ENCODE data around the gene BEAN1. TPM values are rescaled to one million over a fixed set of nuclear protein-coding genes. Genes with fewer than 3 reads are reported as not detected.

The BEAN1 gene
- total and polyA plus RNA-seq, 2 experiments from 2014 or later, result 0.07 to 0.10 TPM

DNA sequence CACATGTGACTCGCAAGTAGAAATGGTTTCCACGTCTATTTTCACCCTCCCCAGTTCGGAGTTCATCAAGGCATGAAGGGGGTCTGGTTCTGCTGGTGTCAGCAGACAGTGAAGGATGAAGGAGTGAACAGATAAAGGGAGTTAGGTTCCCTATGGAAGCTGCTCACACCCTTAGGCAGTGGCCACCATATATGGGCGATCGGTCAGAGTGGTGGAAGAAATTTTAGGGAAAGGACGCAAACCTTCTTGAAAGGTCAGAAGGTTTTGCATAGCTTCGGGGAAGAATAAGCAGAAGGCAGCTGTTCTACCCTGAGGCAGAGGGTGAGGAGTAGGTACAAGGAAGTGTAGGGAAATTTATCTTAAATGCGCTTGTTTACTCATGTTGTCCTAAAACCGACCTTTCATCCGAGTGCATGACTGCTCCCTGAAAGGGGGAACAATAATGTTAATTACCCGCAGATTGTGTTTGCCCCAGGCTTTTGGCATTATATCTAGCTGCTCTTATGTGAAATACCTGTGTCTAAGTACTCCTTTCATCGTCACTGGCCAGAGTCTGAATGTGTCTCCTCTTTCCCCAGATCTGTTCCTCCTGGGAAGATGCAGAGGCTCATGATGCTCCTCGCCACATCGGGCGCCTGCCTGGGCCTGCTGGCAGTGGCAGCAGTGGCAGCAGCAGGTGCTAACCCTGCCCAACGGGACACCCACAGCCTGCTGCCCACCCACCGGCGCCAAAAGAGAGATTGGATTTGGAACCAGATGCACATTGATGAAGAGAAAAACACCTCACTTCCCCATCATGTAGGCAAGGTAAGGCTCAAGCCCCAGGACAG is 48.1 kb upstream of the BEAN1 start:
- Histone ChIP-seq H3K4me3 (no peak overlapping the region), H3F3A (replicated peaks; ENCODE audit: low read depth) (no peaks in the 10 kb centered on the region), H3K9me2 (ENCODE audit: insufficient read depth) (0 out of 2 replicates have a peak, but pooled peaks cover 3% of the 10 kb centered on the region), H2AFZ (no peak overlapping the region), H3K27ac (ENCODE audit: low read depth) (no peak overlapping the region), H3K4me2 (no peak overlapping the region), H3K79me2 (replicated peaks; ENCODE audit: insufficient read depth) (no peaks in the 10 kb centered on the region), H3K36me3 (ENCODE audit: insufficient read depth) (no peaks in the 10 kb centered on the region), H3K4me1 (ENCODE audit: insufficient read depth) (no peaks in the 10 kb centered on the region), H4K20me1 (replicated peaks; ENCODE audit: insufficient read depth) (no peaks in the 10 kb centered on the region), H3K27me3 (ENCODE audit: insufficient read depth) (no peaks in the 10 kb centered on the region)
- Mint-ChIP-seq H3K27me3 (ENCODE audit: insufficient read depth, low read depth, poor library complexity) (peaks cover 7% of the 10 kb centered on the region), H3K36me3 (ENCODE audit: low read depth) (no peaks in the 10 kb centered on the region; the same call in 2 of the 3 replicates), H3K27ac (no peak overlapping the region), H3K4me3 (no peak overlapping the region), H3K4me1 (peaks cover 14% of the 10 kb centered on the region; the same call in 2 of the 3 replicates), H3K9me3 (no peaks in the 10 kb centered on the region; the same call in 2 of the 3 replicates)
- ATAC-seq (no peak), DNase-seq (ENCODE audit: low spot score) (no peak)
- no peak for TF ChIP-seq ZNF331 (CRISPR knock-in tag; IDR thresholded peaks at IDR 0.05; ENCODE audit: low read depth)
- TF ChIP-seq, protein P1, sequence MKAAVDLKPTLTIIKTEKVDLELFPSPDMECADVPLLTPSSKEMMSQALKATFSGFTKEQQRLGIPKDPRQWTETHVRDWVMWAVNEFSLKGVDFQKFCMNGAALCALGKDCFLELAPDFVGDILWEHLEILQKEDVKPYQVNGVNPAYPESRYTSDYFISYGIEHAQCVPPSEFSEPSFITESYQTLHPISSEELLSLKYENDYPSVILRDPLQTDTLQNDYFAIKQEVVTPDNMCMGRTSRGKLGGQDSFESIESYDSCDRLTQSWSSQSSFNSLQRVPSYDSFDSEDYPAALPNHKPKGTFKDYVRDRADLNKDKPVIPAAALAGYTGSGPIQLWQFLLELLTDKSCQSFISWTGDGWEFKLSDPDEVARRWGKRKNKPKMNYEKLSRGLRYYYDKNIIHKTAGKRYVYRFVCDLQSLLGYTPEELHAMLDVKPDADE (IDR thresholded peaks at IDR 0.05), result no peak
- TF ChIP-seq, protein P2, sequence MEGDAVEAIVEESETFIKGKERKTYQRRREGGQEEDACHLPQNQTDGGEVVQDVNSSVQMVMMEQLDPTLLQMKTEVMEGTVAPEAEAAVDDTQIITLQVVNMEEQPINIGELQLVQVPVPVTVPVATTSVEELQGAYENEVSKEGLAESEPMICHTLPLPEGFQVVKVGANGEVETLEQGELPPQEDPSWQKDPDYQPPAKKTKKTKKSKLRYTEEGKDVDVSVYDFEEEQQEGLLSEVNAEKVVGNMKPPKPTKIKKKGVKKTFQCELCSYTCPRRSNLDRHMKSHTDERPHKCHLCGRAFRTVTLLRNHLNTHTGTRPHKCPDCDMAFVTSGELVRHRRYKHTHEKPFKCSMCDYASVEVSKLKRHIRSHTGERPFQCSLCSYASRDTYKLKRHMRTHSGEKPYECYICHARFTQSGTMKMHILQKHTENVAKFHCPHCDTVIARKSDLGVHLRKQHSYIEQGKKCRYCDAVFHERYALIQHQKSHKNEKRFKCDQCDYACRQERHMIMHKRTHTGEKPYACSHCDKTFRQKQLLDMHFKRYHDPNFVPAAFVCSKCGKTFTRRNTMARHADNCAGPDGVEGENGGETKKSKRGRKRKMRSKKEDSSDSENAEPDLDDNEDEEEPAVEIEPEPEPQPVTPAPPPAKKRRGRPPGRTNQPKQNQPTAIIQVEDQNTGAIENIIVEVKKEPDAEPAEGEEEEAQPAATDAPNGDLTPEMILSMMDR (conservative IDR thresholded peaks at IDR 0.05; ENCODE audit: low read depth in 2 of 2), result no peak
- TF ChIP-seq EZH2 (IDR thresholded peaks at IDR 0.05; ENCODE audit: low read depth, unreplicated experiment), result no peak
- no peak for TF ChIP-seq ZNF114 (CRISPR knock-in tag; IDR thresholded peaks at IDR 0.05)
- TF ChIP-seq, protein P3, sequence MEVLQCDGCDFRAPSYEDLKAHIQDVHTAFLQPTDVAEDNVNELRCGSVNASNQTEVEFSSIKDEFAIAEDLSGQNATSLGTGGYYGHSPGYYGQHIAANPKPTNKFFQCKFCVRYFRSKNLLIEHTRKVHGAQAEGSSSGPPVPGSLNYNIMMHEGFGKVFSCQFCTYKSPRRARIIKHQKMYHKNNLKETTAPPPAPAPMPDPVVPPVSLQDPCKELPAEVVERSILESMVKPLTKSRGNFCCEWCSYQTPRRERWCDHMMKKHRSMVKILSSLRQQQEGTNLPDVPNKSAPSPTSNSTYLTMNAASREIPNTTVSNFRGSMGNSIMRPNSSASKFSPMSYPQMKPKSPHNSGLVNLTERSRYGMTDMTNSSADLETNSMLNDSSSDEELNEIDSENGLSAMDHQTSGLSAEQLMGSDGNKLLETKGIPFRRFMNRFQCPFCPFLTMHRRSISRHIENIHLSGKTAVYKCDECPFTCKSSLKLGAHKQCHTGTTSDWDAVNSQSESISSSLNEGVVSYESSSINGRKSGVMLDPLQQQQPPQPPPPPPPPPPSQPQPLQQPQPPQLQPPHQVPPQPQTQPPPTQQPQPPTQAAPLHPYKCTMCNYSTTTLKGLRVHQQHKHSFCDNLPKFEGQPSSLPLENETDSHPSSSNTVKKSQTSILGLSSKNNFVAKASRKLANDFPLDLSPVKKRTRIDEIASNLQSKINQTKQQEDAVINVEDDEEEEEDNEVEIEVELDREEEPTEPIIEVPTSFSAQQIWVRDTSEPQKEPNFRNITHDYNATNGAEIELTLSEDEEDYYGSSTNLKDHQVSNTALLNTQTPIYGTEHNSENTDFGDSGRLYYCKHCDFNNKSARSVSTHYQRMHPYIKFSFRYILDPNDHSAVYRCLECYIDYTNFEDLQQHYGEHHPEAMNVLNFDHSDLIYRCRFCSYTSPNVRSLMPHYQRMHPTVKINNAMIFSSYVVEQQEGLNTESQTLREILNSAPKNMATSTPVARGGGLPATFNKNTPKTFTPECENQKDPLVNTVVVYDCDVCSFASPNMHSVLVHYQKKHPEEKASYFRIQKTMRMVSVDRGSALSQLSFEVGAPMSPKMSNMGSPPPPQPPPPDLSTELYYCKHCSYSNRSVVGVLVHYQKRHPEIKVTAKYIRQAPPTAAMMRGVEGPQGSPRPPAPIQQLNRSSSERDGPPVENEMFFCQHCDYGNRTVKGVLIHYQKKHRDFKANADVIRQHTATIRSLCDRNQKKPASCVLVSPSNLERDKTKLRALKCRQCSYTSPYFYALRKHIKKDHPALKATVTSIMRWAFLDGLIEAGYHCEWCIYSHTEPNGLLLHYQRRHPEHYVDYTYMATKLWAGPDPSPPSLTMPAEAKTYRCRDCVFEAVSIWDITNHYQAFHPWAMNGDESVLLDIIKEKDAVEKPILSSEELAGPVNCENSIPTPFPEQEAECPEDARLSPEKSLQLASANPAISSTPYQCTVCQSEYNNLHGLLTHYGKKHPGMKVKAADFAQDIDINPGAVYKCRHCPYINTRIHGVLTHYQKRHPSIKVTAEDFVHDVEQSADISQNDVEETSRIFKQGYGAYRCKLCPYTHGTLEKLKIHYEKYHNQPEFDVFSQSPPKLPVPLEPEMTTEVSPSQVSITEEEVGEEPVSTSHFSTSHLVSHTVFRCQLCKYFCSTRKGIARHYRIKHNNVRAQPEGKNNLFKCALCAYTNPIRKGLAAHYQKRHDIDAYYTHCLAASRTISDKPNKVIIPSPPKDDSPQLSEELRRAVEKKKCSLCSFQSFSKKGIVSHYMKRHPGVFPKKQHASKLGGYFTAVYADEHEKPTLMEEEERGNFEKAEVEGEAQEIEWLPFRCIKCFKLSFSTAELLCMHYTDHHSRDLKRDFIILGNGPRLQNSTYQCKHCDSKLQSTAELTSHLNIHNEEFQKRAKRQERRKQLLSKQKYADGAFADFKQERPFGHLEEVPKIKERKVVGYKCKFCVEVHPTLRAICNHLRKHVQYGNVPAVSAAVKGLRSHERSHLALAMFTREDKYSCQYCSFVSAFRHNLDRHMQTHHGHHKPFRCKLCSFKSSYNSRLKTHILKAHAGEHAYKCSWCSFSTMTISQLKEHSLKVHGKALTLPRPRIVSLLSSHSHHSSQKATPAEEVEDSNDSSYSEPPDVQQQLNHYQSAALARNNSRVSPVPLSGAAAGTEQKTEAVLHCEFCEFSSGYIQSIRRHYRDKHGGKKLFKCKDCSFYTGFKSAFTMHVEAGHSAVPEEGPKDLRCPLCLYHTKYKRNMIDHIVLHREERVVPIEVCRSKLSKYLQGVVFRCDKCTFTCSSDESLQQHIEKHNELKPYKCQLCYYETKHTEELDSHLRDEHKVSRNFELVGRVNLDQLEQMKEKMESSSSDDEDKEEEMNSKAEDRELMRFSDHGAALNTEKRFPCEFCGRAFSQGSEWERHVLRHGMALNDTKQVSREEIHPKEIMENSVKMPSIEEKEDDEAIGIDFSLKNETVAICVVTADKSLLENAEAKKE (CRISPR knock-in tag; IDR thresholded peaks at IDR 0.05), result no peak
- TF ChIP-seq STAT1 (IDR thresholded peaks at IDR 0.05; ENCODE audit: unreplicated experiment), result no peak
- no peak for TF ChIP-seq CREB1 (CRISPR knock-in tag; IDR thresholded peaks at IDR 0.05; ENCODE audit: low read depth)
- TF ChIP-seq POLR2AphosphoS5 (IDR thresholded peaks at IDR 0.05; ENCODE audit: low read depth), result no peak
- TF ChIP-seq JUNB (IDR thresholded peaks at IDR 0.05; ENCODE audit: unreplicated experiment), result no peak
- no peak for TF ChIP-seq NANOG (IDR thresholded peaks at IDR 0.05; ENCODE audit: borderline replicate concordance)
- TF ChIP-seq, protein P4, sequence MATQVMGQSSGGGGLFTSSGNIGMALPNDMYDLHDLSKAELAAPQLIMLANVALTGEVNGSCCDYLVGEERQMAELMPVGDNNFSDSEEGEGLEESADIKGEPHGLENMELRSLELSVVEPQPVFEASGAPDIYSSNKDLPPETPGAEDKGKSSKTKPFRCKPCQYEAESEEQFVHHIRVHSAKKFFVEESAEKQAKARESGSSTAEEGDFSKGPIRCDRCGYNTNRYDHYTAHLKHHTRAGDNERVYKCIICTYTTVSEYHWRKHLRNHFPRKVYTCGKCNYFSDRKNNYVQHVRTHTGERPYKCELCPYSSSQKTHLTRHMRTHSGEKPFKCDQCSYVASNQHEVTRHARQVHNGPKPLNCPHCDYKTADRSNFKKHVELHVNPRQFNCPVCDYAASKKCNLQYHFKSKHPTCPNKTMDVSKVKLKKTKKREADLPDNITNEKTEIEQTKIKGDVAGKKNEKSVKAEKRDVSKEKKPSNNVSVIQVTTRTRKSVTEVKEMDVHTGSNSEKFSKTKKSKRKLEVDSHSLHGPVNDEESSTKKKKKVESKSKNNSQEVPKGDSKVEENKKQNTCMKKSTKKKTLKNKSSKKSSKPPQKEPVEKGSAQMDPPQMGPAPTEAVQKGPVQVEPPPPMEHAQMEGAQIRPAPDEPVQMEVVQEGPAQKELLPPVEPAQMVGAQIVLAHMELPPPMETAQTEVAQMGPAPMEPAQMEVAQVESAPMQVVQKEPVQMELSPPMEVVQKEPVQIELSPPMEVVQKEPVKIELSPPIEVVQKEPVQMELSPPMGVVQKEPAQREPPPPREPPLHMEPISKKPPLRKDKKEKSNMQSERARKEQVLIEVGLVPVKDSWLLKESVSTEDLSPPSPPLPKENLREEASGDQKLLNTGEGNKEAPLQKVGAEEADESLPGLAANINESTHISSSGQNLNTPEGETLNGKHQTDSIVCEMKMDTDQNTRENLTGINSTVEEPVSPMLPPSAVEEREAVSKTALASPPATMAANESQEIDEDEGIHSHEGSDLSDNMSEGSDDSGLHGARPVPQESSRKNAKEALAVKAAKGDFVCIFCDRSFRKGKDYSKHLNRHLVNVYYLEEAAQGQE (IDR thresholded peaks at IDR 0.05; ENCODE audit: unreplicated experiment), result no peak
- TF ChIP-seq EZH2phosphoT487 (IDR thresholded peaks at IDR 0.05; ENCODE audit: unreplicated experiment), result no peak

Measured in GM23338 (cell line).